SK-N-SH (cell line): ENCODE data around the gene NACC1. TPM values are rescaled to one million over a fixed set of nuclear protein-coding genes. Genes with fewer than 3 reads are reported as not detected.
"Not testable (repeated sequence)": the region's sequence is repeated elsewhere in the genome, so short reads cannot be mapped to it uniquely, and the experiment has no call there.

Experiments
- CTCF ChIA-PET: fragments of 300-600, 350-600 bp; formaldehyde crosslinking; extraction: SDS; loops from one replicate; lab custom pipeline; 2021; lab: Yijun Ruan, JAX
- POLR2A ChIA-PET: fragments of 350-600 bp; sonication (Branson Sonifier 250); formaldehyde crosslinking; extraction: SDS; loops from one replicate; lab custom pipeline; 2020; ENCODE audit warnings: antibody characterized with exemption, inconsistent platforms; lab: Yijun Ruan, JAX
- DNase-seq: peaks from one replicate; pipeline ENCODE4 v3.0.0; 2012
- H2AFZ ChIP-seq: fragments of 200-600 bp; sonication (generic); 2 replicates; pipeline ENCODE4 v1.8.1; 2016; ENCODE audit warnings: antibody characterized with exemption, mild to moderate bottlenecking, low read depth
- H3F3A ChIP-seq: fragments of 200-600 bp; sonication (generic); replicated peaks from 2 replicates; pipeline ENCODE3; 2016; ENCODE audit warnings: antibody characterized with exemption, mild to moderate bottlenecking; ENCODE audit not compliant: insufficient read depth
- H3K27ac ChIP-seq, 2 experiments: fragments of 200-500 bp in 1 of 2; fragments of 200-600 bp in 1 of 2; sonication (Bioruptor generic) in 1 of 2; sonication (generic), shearing (Covaris generic) in 1 of 2; 2 replicates each; pipeline versions ENCODE4 v1.5.1 to v1.6.1; 2014 to 2016; ENCODE audit warnings: low read depth in 2 of 2, inconsistent platforms in 1 of 2, low read length in 1 of 2, mild to moderate bottlenecking in 1 of 2, mixed read lengths in 1 of 2
- H3K27me3 ChIP-seq: fragments of 200-600 bp; sonication (generic), shearing (Covaris generic); 2 replicates; pipeline ENCODE4 v1.6.1; 2016; ENCODE audit warnings: mixed run types; ENCODE audit not compliant: insufficient read depth
- H3K36me3 ChIP-seq, 2 experiments: fragments of 200-500 bp in 1 of 2; fragments of 200-600 bp in 1 of 2; sonication (Bioruptor generic) in 1 of 2; sonication (generic) in 1 of 2; replicated peaks in 1 of 2; 2 replicates each; pipeline versions ENCODE3 to v1.5.1; 2014 to 2016; ENCODE audit warnings: low read length in 1 of 2, mild to moderate bottlenecking in 1 of 2; ENCODE audit not compliant: insufficient read depth in 2 of 2, control insufficient read depth in 1 of 2
- H3K4me1 ChIP-seq, 2 experiments: fragments of 200-500 bp in 1 of 2; fragments of 200-600 bp in 1 of 2; sonication (Bioruptor generic) in 1 of 2; sonication (generic), shearing (Covaris generic) in 1 of 2; 2 replicates each; pipeline versions ENCODE4 v1.5.1 to v1.6.1; 2014 to 2016; ENCODE audit warnings: low read depth in 1 of 2, low read length in 1 of 2, mixed run types in 1 of 2; ENCODE audit not compliant: insufficient read depth in 2 of 2, control insufficient read depth in 1 of 2
- H3K4me2 ChIP-seq: fragments of 200-600 bp; sonication (generic), shearing (Covaris generic); 2 replicates; pipeline ENCODE4 v1.6.1; 2017; ENCODE audit warnings: mixed run types
- H3K4me3 ChIP-seq, 2 experiments: fragments of 200-500 bp in 1 of 2; fragments of 200-600 bp in 1 of 2; sonication (Bioruptor generic) in 1 of 2; sonication (generic), shearing (Covaris generic) in 1 of 2; 2 replicates each; pipeline versions ENCODE4 v1.5.1 to v1.8.1; 2014 to 2016; ENCODE audit warnings: low read depth in 2 of 2, inconsistent platforms in 1 of 2, low read length in 1 of 2, mild to moderate bottlenecking in 1 of 2, mixed read lengths in 1 of 2, moderate library complexity in 1 of 2
- H3K79me2 ChIP-seq: fragments of 200-600 bp; sonication (generic); 2 replicates; pipeline ENCODE4 v1.8.1; 2017; ENCODE audit warnings: mild to moderate bottlenecking; ENCODE audit not compliant: insufficient read depth
- H3K9ac ChIP-seq: fragments of 200-600 bp; sonication (generic); 2 replicates; pipeline ENCODE4 v1.6.1; 2017; ENCODE audit warnings: mixed run types
- H3K9me2 ChIP-seq: fragments of 200-600 bp; sonication (generic); 2 replicates; pipeline ENCODE4 v1.6.1; 2017; ENCODE audit warnings: mixed run types
- H3K9me3 ChIP-seq: fragments of 200-600 bp; sonication (generic); 2 replicates; pipeline ENCODE4 v1.6.1; 2017; ENCODE audit warnings: mixed run types, mild to moderate bottlenecking, moderate library complexity
- H4K20me1 ChIP-seq: fragments of 200-600 bp; sonication (generic); 2 replicates; pipeline ENCODE4 v1.6.1; 2017; ENCODE audit warnings: mild to moderate bottlenecking, mixed run types; ENCODE audit not compliant: insufficient read depth
- FOXM1 ChIP-seq: IDR thresholded peaks from 2 replicates; pipeline ENCODE4 v1.4.0; 2012; ENCODE audit warnings: low read depth, mild to moderate bottlenecking
- MAX ChIP-seq: IDR thresholded peaks from 2 replicates; pipeline ENCODE4 v1.4.0; 2012; ENCODE audit warnings: low read depth
- MXI1 ChIP-seq: IDR thresholded peaks from 2 replicates; pipeline ENCODE4 v1.6.1; 2012; ENCODE audit warnings: mild to moderate bottlenecking, low read depth, low read length, improper control_type of control experiment
- NFIC ChIP-seq: IDR thresholded peaks from 2 replicates; pipeline ENCODE4 v1.4.0; 2012; ENCODE audit warnings: borderline replicate concordance
- RAD21 ChIP-seq: IDR thresholded peaks from 2 replicates; pipeline ENCODE4 v1.6.1; 2012; ENCODE audit warnings: mild to moderate bottlenecking, low read length
- RCOR1 ChIP-seq: fragments of 150-350 bp; IDR thresholded peaks from 2 replicates; pipeline ENCODE4 v1.6.1; 2017; ENCODE audit warnings: antibody characterized with exemption, low read length
- RXRA ChIP-seq: IDR thresholded peaks from 2 replicates; pipeline ENCODE4 v1.4.0; 2012; ENCODE audit warnings: low read depth, mild to moderate bottlenecking, borderline replicate concordance
- TCF12 ChIP-seq: IDR thresholded peaks from 2 replicates; pipeline ENCODE4 v1.4.0; 2012
- TEAD4 ChIP-seq: IDR thresholded peaks from 2 replicates; pipeline ENCODE4 v1.4.0; 2012; ENCODE audit warnings: mild to moderate bottlenecking, borderline replicate concordance; ENCODE audit not compliant: insufficient read depth
- WGBS: methylation state at CpG from one replicate; pipeline ENCODE4 v1.1.6; 2017; ENCODE audit warnings: low lambda C conversion rate; 5-methylcytosine and 5-hydroxymethylcytosine counted together
- polyA plus RNA-seq, 3 experiments: library from polyadenylated mRNA; depleted of rRNA; stranded (reverse); fragments of >200 nt; gene quantifications; 2 replicates each; pipeline ENCODE4 v1.2.3, GENCODE V29; 2012
- TF ChIP-seq, protein P1 (sequence below): fragments of 200-600 bp; sonication (generic); IDR thresholded peaks from 2 replicates; pipeline ENCODE4 v1.6.1; 2017; ENCODE audit warnings: antibody characterized with exemption, mild to moderate bottlenecking, moderate library complexity

The NACC1 gene
- polyA plus RNA-seq, 1 of the 3 experiments (the other 2 are of a cell fraction), result 127 TPM

DNA sequence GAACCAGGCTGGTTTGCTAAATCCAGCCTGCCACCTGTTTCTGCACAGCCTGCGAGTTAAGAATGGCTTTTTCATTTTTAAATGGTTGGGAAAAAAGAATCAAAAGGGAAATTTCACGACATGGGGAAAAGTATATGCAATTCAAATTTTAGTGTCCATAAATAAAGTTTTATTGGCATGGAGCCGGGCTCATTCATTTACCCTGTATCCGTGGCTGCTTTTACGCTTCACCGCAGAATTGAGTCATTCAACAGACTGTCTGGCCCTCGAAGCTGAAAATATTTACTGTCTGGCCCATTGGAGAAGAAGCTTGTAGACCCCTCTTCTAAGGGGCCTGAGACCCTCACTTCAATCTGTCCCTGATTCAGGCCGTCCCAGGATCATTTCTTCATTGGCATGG lies 58.3 kb downstream of the NACC1 start (continued):
- TF ChIP-seq, protein P1, sequence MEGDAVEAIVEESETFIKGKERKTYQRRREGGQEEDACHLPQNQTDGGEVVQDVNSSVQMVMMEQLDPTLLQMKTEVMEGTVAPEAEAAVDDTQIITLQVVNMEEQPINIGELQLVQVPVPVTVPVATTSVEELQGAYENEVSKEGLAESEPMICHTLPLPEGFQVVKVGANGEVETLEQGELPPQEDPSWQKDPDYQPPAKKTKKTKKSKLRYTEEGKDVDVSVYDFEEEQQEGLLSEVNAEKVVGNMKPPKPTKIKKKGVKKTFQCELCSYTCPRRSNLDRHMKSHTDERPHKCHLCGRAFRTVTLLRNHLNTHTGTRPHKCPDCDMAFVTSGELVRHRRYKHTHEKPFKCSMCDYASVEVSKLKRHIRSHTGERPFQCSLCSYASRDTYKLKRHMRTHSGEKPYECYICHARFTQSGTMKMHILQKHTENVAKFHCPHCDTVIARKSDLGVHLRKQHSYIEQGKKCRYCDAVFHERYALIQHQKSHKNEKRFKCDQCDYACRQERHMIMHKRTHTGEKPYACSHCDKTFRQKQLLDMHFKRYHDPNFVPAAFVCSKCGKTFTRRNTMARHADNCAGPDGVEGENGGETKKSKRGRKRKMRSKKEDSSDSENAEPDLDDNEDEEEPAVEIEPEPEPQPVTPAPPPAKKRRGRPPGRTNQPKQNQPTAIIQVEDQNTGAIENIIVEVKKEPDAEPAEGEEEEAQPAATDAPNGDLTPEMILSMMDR, result no peak
- TF ChIP-seq FOXM1, result no peak
- no peak for TF ChIP-seq RCOR1
- TF ChIP-seq MAX, result no peak
- no peak for TF ChIP-seq TEAD4

DNA sequence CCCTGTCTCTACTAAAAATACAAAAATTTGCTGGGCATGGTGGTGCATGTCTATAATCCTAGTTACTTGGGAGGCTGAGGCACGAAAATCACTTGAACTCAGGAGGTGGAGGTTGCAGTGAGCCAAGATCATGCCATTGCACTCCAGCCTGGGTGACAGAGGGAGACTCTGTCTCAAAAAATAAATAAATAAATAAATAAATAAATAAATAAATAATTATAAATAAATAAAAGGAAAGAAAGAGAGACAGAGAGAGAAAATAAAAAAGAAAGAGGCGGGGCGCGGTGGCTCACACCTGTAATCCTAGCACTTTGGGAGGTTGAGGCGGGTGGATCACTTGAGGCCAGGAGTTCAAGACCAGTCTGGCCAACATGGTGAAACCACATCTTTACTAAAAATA lies 59.5 kb downstream of the NACC1 start:
- POLR2A ChIA-PET, H3K4me3 ChIP-seq, H3K79me2 ChIP-seq, H2AFZ ChIP-seq, H3K36me3 ChIP-seq, H3K9me2 ChIP-seq, H3K9me3 ChIP-seq, H3K27me3 ChIP-seq, H4K20me1 ChIP-seq, DNase-seq, H3K27ac ChIP-seq, H3K9ac ChIP-seq, H3K4me2 ChIP-seq, CTCF ChIA-PET: not testable (repeated sequence)
- peaks cover 14% of the 10 kb centered on the region for H3F3A ChIP-seq
- peaks cover 9 to 16% of the 10 kb centered on the region in 2 experiments; a peak in 3 of 4 replicates for H3K4me1 ChIP-seq
- WGBS, result 97% methylated on average over 5 of the region's 5 CpGs

GRCh38 chr19:13178291-13178690 lies 60.2 kb downstream of the NACC1 start:
- H2AFZ ChIP-seq, POLR2A ChIA-PET, H3K9me3 ChIP-seq, H3K36me3 ChIP-seq, DNase-seq, H3K4me3 ChIP-seq, H3K9ac ChIP-seq, H3K27me3 ChIP-seq, H3K4me1 ChIP-seq, H3K27ac ChIP-seq, H4K20me1 ChIP-seq, H3K9me2 ChIP-seq, H3K79me2 ChIP-seq, CTCF ChIA-PET, H3K4me2 ChIP-seq, H3F3A ChIP-seq: not testable (repeated sequence)
- WGBS, result 94% methylated on average over 10 of the region's 10 CpGs

DNA sequence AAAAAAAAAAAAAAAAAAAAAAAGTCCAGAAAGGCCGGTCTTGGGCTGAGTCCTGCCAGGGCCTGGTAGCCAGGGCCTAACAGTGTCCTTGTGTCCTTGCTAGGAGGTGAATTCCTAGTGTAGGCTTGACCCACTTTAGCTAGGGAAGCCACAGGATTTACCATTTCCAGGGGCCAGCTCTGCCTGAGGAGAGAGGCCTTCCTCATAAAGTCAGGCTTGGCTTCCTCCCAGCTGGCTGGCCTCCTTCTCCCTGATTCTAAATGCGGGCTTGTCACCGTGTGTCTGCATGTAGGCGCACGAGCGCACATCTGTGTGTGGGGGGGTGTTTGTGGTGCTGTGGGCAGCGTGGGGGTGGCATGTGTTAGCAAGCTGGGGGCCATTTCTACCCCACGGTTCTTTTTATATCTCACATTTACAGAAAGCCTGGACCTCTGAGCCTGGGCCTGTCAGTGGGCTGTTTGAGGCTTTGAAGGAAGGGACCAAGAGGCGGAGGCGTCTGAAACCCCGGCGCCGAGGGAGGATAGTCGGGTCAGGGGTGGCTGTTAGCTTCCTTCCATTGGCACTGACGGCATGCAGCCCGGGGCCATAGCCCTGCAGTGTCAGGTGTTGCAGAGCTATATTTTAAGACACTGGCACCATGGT lies 63.8 kb downstream of the NACC1 start:
- POLR2A ChIA-PET, result interaction anchor here (0.7 to 1.0 kb wide), 2 partner anchors 12 to 18 kb away, joined by 3 read pairs; no protein-coding TSS in a partner anchor

DNA sequence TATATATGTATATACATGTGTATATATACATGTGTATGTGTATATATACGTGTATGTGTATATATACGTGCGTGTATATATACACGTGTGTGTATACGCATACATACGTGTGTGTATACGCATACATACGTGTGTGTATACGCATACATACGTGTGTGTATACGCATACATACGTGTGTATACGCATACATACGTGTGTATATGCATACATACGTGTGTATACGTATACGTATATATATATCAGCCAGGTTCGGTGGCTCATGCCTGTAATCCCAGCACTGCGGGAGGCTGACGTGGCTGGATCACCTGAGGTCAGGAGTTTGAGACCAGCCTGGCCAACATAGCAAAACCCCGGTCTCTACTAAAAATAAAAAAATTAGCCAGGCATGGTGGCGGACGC lies 66.9 kb downstream of the NACC1 start:
- H3K36me3 ChIP-seq, H3K4me1 ChIP-seq, H2AFZ ChIP-seq, H3K79me2 ChIP-seq, H3K9me2 ChIP-seq, POLR2A ChIA-PET, H3K27me3 ChIP-seq, H3F3A ChIP-seq, H3K4me3 ChIP-seq, H3K9ac ChIP-seq, H4K20me1 ChIP-seq, H3K9me3 ChIP-seq, H3K27ac ChIP-seq, DNase-seq, H3K4me2 ChIP-seq: not testable (repeated sequence)
- CTCF ChIA-PET, result interaction anchor here (1.7 kb wide), 1 partner anchor 10 kb away, joined by 6 read pairs; no protein-coding TSS in a partner anchor
- WGBS, result 67% methylated on average over 23 of the region's 23 CpGs

More for the DNA sequence above, 63.8 kb downstream of the NACC1 start:
- H3K36me3 ChIP-seq, result no peaks in the 10 kb centered on the region
- H3K27ac ChIP-seq, result peak overlapping the region; percentile 17 to 40; a peak in 3 of 4 replicates
- H3K4me1 ChIP-seq, result peaks cover 8% of the 10 kb centered on the region in 2 experiments; a peak in 2 of 4 replicates
- peaks cover 6% of the 10 kb centered on the region for H3F3A ChIP-seq
- no peaks in the 10 kb centered on the region for H3K9me3 ChIP-seq
- H3K79me2 ChIP-seq, result no peaks in the 10 kb centered on the region
- peak overlapping the region; percentile 25; the same call in 1 of the 2 replicates for H3K9ac ChIP-seq
- 54% methylated on average over 13 of the region's 16 CpGs for WGBS
- no peaks in the 10 kb centered on the region for H3K9me2 ChIP-seq
- H2AFZ ChIP-seq, result peak overlapping the region; percentile 72; the same call in 1 of the 2 replicates
- peak; percentile 60 for DNase-seq
- peak overlapping the region; percentile 26; the same call in 1 of the 2 replicates for H3K4me2 ChIP-seq
- peak; percentile 24; the same call in 1 of the 2 replicates for TF ChIP-seq TCF12
- TF ChIP-seq RXRA, result no peak
- TF ChIP-seq RAD21, result peak; percentile 25; the same call in 1 of the 2 replicates
- TF ChIP-seq NFIC, result peak; percentile 66; the same call in 1 of the 2 replicates
- TF ChIP-seq MXI1, result peak; percentile 40; the same call in 1 of the 2 replicates
- no peak overlapping the region for H3K4me3 ChIP-seq
- no peaks in the 10 kb centered on the region for H3K27me3 ChIP-seq
- H4K20me1 ChIP-seq, result no peaks in the 10 kb centered on the region
- CTCF ChIA-PET, result interaction anchor here (2.4 kb wide), 1 partner anchor 12 kb away, joined by 11 read pairs; no protein-coding TSS in a partner anchor
